Measurements from ENCODE around the gene XPC. TPM values are rescaled to one million over a fixed set of nuclear protein-coding genes. Genes with fewer than 3 reads are reported as not detected.

XPC gene
- total RNA-seq, result 39.1 and 54.5 TPM in 2 replicates

GRCh38 chr3:14178247-14179113 lies at the start of gene XPC, which contains the start of gene LSM3:
Gene XPC, minus strand, starts transcription at chr3:14178601. Its CDS starts 33 bp downstream, at chr3:14178568.
Gene LSM3, plus strand, starts transcription at chr3:14178817. Its CDS starts 44 bp downstream, at chr3:14178861.

GRCh38 chr3:14124615-14125192 lies 53.7 kb downstream of the XPC start, which contains the start of the genes CHCHD4 and TMEM43:
Gene CHCHD4, minus strand, starts transcription at chr3:14124870. Its CDS starts 194 bp downstream, at chr3:14124676.
Gene TMEM43, plus strand, starts transcription at chr3:14125052. Its CDS starts 142 bp downstream, at chr3:14125194.

Other genes with a start within 250 kb of the XPC start
- 14.3 and 15.4 TPM in 2 replicates for gene CHCHD4, start 53.7 kb downstream of the XPC start, total RNA-seq
- gene TMEM43, start 53.5 kb downstream of the XPC start, total RNA-seq, result 77.9 and 117 TPM in 2 replicates
- gene LSM3, start 216 bp upstream of the XPC start, total RNA-seq, result 7.4 and 9.5 TPM in 2 replicates
- gene SLC6A6, start 224.0 kb upstream of the XPC start, total RNA-seq, result 21.6 and 24.2 TPM in 2 replicates